HG02840 (cell line): Measurements from ENCODE around the gene C1orf94.

Experiments
- ATAC-seq: cut with Tn5 transposase; IDR thresholded peaks from one replicate; pipeline ENCODE4 v1.9.1; 2021; ENCODE audit warnings: mild to moderate bottlenecking, moderate library complexity, moderate number of reproducible peaks; ENCODE audit not compliant: unreplicated experiment, low FRiP score

C1orf94 gene

GRCh38 chr1:34176830-34177603 is at the start of gene C1orf94:
Gene C1orf94, plus strand, starts transcription at chr1:34176907. Its CDS starts 883 bp downstream, at chr1:34177790.
- no peak for ATAC-seq

- no peak for ATAC-seq
Measured at GRCh38 chr1:34127006-34128000, 49.4 kb upstream of the C1orf94 start.

- no peak for ATAC-seq
Measured at GRCh38 chr1:34128186-34128889, 48.4 kb upstream of the C1orf94 start.

- ATAC-seq: no peak
Measured at GRCh38 chr1:34129630-34130029, 47.1 kb upstream of the C1orf94 start.

GRCh38 chr1:34130306-34130705 is 46.4 kb upstream of the C1orf94 start:
- no peak for ATAC-seq

GRCh38 chr1:34131396-34132160 is 45.1 kb upstream of the C1orf94 start:
- ATAC-seq: no peak

GRCh38 chr1:34132161-34132420 is 44.6 kb upstream of the C1orf94 start:
- no peak for ATAC-seq

- no peak for ATAC-seq
Measured at GRCh38 chr1:34137411-34137810, 39.3 kb upstream of the C1orf94 start.

GRCh38 chr1:34140011-34140676 is 36.6 kb upstream of the C1orf94 start:
- ATAC-seq: no peak

- no peak for ATAC-seq
Measured at GRCh38 chr1:34143975-34144374, 32.7 kb upstream of the C1orf94 start.

- ATAC-seq: no peak
Measured at GRCh38 chr1:34144766-34145165, 31.9 kb upstream of the C1orf94 start.

- ATAC-seq: no peak
Measured at GRCh38 chr1:34147301-34147700, 29.4 kb upstream of the C1orf94 start.

- no peak for ATAC-seq
Measured at GRCh38 chr1:34149501-34149900, 27.2 kb upstream of the C1orf94 start.

- ATAC-seq: no peak
Measured at GRCh38 chr1:34153246-34153645, 23.5 kb upstream of the C1orf94 start.

- no peak for ATAC-seq
Measured at GRCh38 chr1:34155860-34156259, 20.8 kb upstream of the C1orf94 start.

GRCh38 chr1:34156739-34157138 is 20.0 kb upstream of the C1orf94 start:
- ATAC-seq: no peak

GRCh38 chr1:34162852-34163766 is 13.6 kb upstream of the C1orf94 start:
- no peak for ATAC-seq

GRCh38 chr1:34163792-34164731 is 12.6 kb upstream of the C1orf94 start:
- no peak for ATAC-seq
